HepG2 (cell line): ENCODE results near the gene COMP. TPM values are rescaled to one million over a fixed set of nuclear protein-coding genes. Genes with fewer than 3 reads are reported as not detected.

Experiments
- ATAC-seq: fragments of 200-7000 bp; cut with Tn5 transposase; 3 replicates; pipeline ENCODE4 v1.9.1; 2020; ENCODE audit warnings: mild to moderate bottlenecking, moderate library complexity
- BruUV-seq: library from RNA; stranded (reverse); fragments of 400-500 nt; replicated peaks from 2 replicates; lab custom pipeline; 2021; lab: Mats Ljungman, UMichigan
- CTCF ChIA-PET: fragments of 300-600 bp; formaldehyde crosslinking; extraction: SDS; loops from one replicate; lab custom pipeline; 2021; ENCODE audit warnings: low total read pairs, inconsistent platforms, low intra/inter-chr PET ratio; lab: Yijun Ruan, JAX
- POLR2A ChIA-PET: fragments of 350-600 bp; sonication (Branson Sonifier 250); formaldehyde crosslinking; loops from one replicate; lab custom pipeline; 2020; ENCODE audit warnings: antibody characterized with exemption, inconsistent platforms; lab: Yijun Ruan, JAX
- DNase-seq: peaks from one replicate; pipeline ENCODE4 v3.0.0-alpha.2; 2015; ENCODE audit warnings: low spot score
- FAIRE-seq: peaks from 3 replicates; lab custom pipeline; 2011; peaks lifted over from hg19 to GRCh38; lab: Jason Lieb, UNC
- H2AFZ ChIP-seq: one replicate; pipeline ENCODE4 v1.6.1; 2011; ENCODE audit warnings: low read length, inconsistent platforms
- H3K27ac ChIP-seq: fragments of 300-600 bp; 3 replicates; pipeline ENCODE4 v1.8.0; 2011; ENCODE audit warnings: mixed run types, mild to moderate bottlenecking, mixed read lengths, low read length, inconsistent platforms; ENCODE audit not compliant: insufficient read depth; ENCODE audit errors: extremely low read length
- H3K27me3 ChIP-seq, 2 experiments: fragments of 200-600 bp in 1 of 2; 2 replicates in 1 of 2; 3 replicates in 1 of 2; pipeline versions ENCODE4 v1.6.0 to v1.8.0; 2011; ENCODE audit warnings: low read length in 2 of 2, mild to moderate bottlenecking in 2 of 2, moderate library complexity in 2 of 2, inconsistent platforms in 1 of 2; ENCODE audit not compliant: insufficient read depth in 2 of 2, control insufficient read depth in 1 of 2
- H3K36me3 ChIP-seq, 2 experiments: fragments of 200-600 bp in 1 of 2; replicated peaks in 1 of 2; 2 replicates in 1 of 2; 3 replicates in 1 of 2; pipeline versions ENCODE4 v1.5.1 to v1.8.0; 2011; ENCODE audit warnings: low read length in 2 of 2, inconsistent platforms in 1 of 2; ENCODE audit not compliant: insufficient read depth in 2 of 2, control insufficient read depth in 1 of 2
- H3K4me1 ChIP-seq: 2 replicates; pipeline ENCODE4 v1.5.1; 2012; ENCODE audit warnings: low read length, inconsistent platforms; ENCODE audit not compliant: insufficient read depth
- H3K4me2 ChIP-seq: 2 replicates; pipeline ENCODE4 v1.6.0; 2011; ENCODE audit warnings: low read depth, low read length, inconsistent platforms
- H3K4me3 ChIP-seq, 3 experiments: fragments of 200-600 bp in 1 of 3; sonication (generic), shearing (Covaris generic) in 1 of 3; replicated peaks in 1 of 3; 2 replicates each; pipeline ENCODE4 v1.5.1; 2011 to 2016; ENCODE audit warnings: low read length in 3 of 3, inconsistent platforms in 2 of 3, low read depth in 2 of 3, mild to moderate bottlenecking in 2 of 3, control low read depth in 1 of 3, mixed read lengths in 1 of 3; ENCODE audit not compliant: insufficient read depth in 1 of 3
- H3K79me2 ChIP-seq: one replicate; pipeline ENCODE4 v1.6.1; 2011; ENCODE audit warnings: low read length, inconsistent platforms; ENCODE audit not compliant: insufficient read depth
- H3K9ac ChIP-seq: 2 replicates; pipeline ENCODE4 v1.6.0; 2011; ENCODE audit warnings: mild to moderate bottlenecking, low read depth, low read length, inconsistent platforms; ENCODE audit not compliant: insufficient read depth
- H3K9me3 ChIP-seq: 2 replicates; pipeline ENCODE4 v1.5.1; 2012; ENCODE audit warnings: mild to moderate bottlenecking, low read length
- H4K20me1 ChIP-seq: 2 replicates; pipeline ENCODE4 v1.6.0; 2011; ENCODE audit warnings: inconsistent platforms, mild to moderate bottlenecking, low read length, moderate library complexity; ENCODE audit not compliant: insufficient read depth
- ARNT2 ChIP-seq: sonication (generic); formaldehyde crosslinking; IDR thresholded peaks from 2 replicates; pipeline ENCODE4 v1.8.0; 2022; ENCODE audit warnings: mild to moderate bottlenecking, low read depth, missing genetic modification reagents, moderate library complexity
- CENPT ChIP-seq: sonication (generic); formaldehyde crosslinking; IDR thresholded peaks from 2 replicates; pipeline ENCODE4 v1.8.0; 2022; ENCODE audit warnings: low read depth, mild to moderate bottlenecking, moderate library complexity, missing genetic modification reagents
- FOSL1 ChIP-seq: sonication (generic); formaldehyde crosslinking; IDR thresholded peaks from 2 replicates; pipeline ENCODE4 v1.9.0; 2021; ENCODE audit warnings: missing genetic modification reagents, borderline replicate concordance
- FOXJ3 ChIP-seq: sonication (generic); formaldehyde crosslinking; IDR thresholded peaks from 2 replicates; pipeline ENCODE4 v1.4.0; 2020; ENCODE audit warnings: missing genetic modification reagents, mild to moderate bottlenecking, borderline replicate concordance
- FOXM1 ChIP-seq: sonication (generic); formaldehyde crosslinking; IDR thresholded peaks from 2 replicates; pipeline ENCODE4 v1.5.0; 2020; ENCODE audit warnings: missing genetic modification reagents
- PCBP1 ChIP-seq: fragments of 200-400 bp; formaldehyde crosslinking; IDR thresholded peaks from 2 replicates; pipeline ENCODE4 v1.6.1; 2017; ENCODE audit warnings: mild to moderate bottlenecking, low read depth, low read length, borderline replicate concordance
- PITX1 ChIP-seq: sonication (generic); formaldehyde crosslinking; IDR thresholded peaks from 2 replicates; pipeline ENCODE4 v1.5.1; 2020; ENCODE audit warnings: mild to moderate bottlenecking, missing genetic modification reagents
- SMC3 ChIP-seq: IDR thresholded peaks from 2 replicates; pipeline ENCODE4 v1.6.1; 2011; ENCODE audit warnings: low read length, improper control_type of control experiment
- ZBTB34 ChIP-seq: sonication (generic); formaldehyde crosslinking; IDR thresholded peaks from 2 replicates; pipeline ENCODE4 v1.8.0; 2022; ENCODE audit warnings: mild to moderate bottlenecking, missing genetic modification reagents
- ZFX ChIP-seq: sonication (generic); formaldehyde crosslinking; IDR thresholded peaks from 2 replicates; pipeline ENCODE4 v1.4.0; 2020; ENCODE audit warnings: mild to moderate bottlenecking, low read depth, missing genetic modification reagents, moderate library complexity
- ZMYM4 ChIP-seq: sonication (generic); formaldehyde crosslinking; IDR thresholded peaks from 2 replicates; pipeline ENCODE4 v1.8.1; 2023; ENCODE audit warnings: mild to moderate bottlenecking, missing genetic modification reagents
- ZNF10 ChIP-seq: sonication (generic); formaldehyde crosslinking; IDR thresholded peaks from 2 replicates; pipeline ENCODE4 v1.4.0; 2020; ENCODE audit warnings: mild to moderate bottlenecking, low read depth, missing genetic modification reagents, borderline replicate concordance
- ZNF124 ChIP-seq: sonication (generic); formaldehyde crosslinking; IDR thresholded peaks from 2 replicates; pipeline ENCODE4 v1.4.0; 2020; ENCODE audit warnings: missing genetic modification reagents
- ZNF275 ChIP-seq: sonication (generic); formaldehyde crosslinking; IDR thresholded peaks from 2 replicates; pipeline ENCODE4 v1.8.0; 2022; ENCODE audit warnings: missing genetic modification reagents, mild to moderate bottlenecking, inconsistent platforms, borderline replicate concordance
- WGBS: methylation state at CpG from one replicate; pipeline ENCODE4 v1.1.6; 2017; ENCODE audit warnings: low lambda C conversion rate; 5-methylcytosine and 5-hydroxymethylcytosine counted together
- in situ Hi-C: cut with HindIII; loops from 2 replicates; pipeline ENCODE4 v1.10.0; 2017; ENCODE audit warnings: low pct_unique_long_range_greater_than_20kb; ENCODE audit not compliant: extremely low pct_ligation_motif_present
- intact Hi-C: fragments of 100-400 bp; cut with micrococcal nuclease; formaldehyde crosslinking; loops from one replicate; pipeline ENCODE4 v1.10.0; 2022; ENCODE audit not compliant: unreplicated experiment
- polyA plus RNA-seq, 8 experiments: library from polyadenylated mRNA; depleted of rRNA in 3 of 8; stranded (reverse) in 7 of 8; unstranded in 1 of 8; fragments of >200 nt; fragmentation: Illumina TruSeq in 4 of 8; extraction: Trizol in 4 of 8; gene quantifications; 2 replicates each; pipeline versions ENCODE4 v1.2.1 to v1.2.3, GENCODE V29; 2011 to 2016; ENCODE audit warnings: low read depth in 4 of 8, missing spikeins in 1 of 8, mixed read lengths in 1 of 8; ENCODE audit not compliant: insufficient read depth in 1 of 8
- total RNA-seq, 5 experiments: library from RNA; depleted of rRNA; stranded (reverse); fragments of >200 nt; fragmentation: Illumina TruSeq; extraction: Trizol; gene quantifications; 2 replicates each; pipeline ENCODE4 v1.2.3, GENCODE V29; 2016; ENCODE audit warnings: low read depth in 1 of 5
- TF ChIP-seq, protein P1 (sequence below): sonication (generic); formaldehyde crosslinking; IDR thresholded peaks from 2 replicates; pipeline ENCODE4 v1.5.1; 2020; ENCODE audit warnings: mild to moderate bottlenecking, missing genetic modification reagents, moderate library complexity
- TF ChIP-seq, protein P2 (sequence below): sonication (generic); formaldehyde crosslinking; IDR thresholded peaks from 2 replicates; pipeline ENCODE4 v1.4.0; 2020; ENCODE audit warnings: missing genetic modification reagents

COMP gene
- total and polyA plus RNA-seq, 2 of the 13 experiments (the other 11 are each of a cell fraction or from before 2014, with no cell fraction given), result 0.04 to 0.13 TPM

- TF ChIP-seq, protein P1, sequence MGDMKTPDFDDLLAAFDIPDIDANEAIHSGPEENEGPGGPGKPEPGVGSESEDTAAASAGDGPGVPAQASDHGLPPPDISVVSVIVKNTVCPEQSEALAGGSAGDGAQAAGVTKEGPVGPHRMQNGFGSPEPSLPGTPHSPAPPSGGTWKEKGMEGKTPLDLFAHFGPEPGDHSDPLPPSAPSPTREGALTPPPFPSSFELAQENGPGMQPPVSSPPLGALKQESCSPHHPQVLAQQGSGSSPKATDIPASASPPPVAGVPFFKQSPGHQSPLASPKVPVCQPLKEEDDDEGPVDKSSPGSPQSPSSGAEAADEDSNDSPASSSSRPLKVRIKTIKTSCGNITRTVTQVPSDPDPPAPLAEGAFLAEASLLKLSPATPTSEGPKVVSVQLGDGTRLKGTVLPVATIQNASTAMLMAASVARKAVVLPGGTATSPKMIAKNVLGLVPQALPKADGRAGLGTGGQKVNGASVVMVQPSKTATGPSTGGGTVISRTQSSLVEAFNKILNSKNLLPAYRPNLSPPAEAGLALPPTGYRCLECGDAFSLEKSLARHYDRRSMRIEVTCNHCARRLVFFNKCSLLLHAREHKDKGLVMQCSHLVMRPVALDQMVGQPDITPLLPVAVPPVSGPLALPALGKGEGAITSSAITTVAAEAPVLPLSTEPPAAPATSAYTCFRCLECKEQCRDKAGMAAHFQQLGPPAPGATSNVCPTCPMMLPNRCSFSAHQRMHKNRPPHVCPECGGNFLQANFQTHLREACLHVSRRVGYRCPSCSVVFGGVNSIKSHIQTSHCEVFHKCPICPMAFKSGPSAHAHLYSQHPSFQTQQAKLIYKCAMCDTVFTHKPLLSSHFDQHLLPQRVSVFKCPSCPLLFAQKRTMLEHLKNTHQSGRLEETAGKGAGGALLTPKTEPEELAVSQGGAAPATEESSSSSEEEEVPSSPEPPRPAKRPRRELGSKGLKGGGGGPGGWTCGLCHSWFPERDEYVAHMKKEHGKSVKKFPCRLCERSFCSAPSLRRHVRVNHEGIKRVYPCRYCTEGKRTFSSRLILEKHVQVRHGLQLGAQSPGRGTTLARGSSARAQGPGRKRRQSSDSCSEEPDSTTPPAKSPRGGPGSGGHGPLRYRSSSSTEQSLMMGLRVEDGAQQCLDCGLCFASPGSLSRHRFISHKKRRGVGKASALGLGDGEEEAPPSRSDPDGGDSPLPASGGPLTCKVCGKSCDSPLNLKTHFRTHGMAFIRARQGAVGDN (CRISPR knock-in tag), result 0 out of 2 replicates have a peak, but pooled peaks have one; percentile 7
- TF ChIP-seq ZFX, result 0 out of 2 replicates have a peak, but pooled peaks have one; percentile 17
Measured at GRCh38 chr19:18780631-18781030, 10.5 kb downstream of the COMP start (continued).

GRCh38 chr19:18780081-18780480 is 11.0 kb downstream of the COMP start:
- in situ Hi-C loops (no loop called here), intact Hi-C loops (no loop called here)
- no peaks in the 10 kb centered on the region for H3K9me3 ChIP-seq
- no peak overlapping the region for H3K4me3 ChIP-seq
- H2AFZ ChIP-seq, result no peak overlapping the region
- H3K36me3 ChIP-seq, result no peaks in the 10 kb centered on the region
- CTCF ChIA-PET, result interaction anchor here (1.7 kb wide), 1 partner anchor 67 kb away, joined by 5 read pairs; no protein-coding TSS in a partner anchor
- POLR2A ChIA-PET, result interaction anchor here (1.3 kb wide), 1 partner anchor 67 kb away, joined by 4 read pairs; no protein-coding TSS in a partner anchor
- no TSS peak for BruUV-seq
- H4K20me1 ChIP-seq, result no peaks in the 10 kb centered on the region
- no peak overlapping the region for H3K4me2 ChIP-seq
- H3K79me2 ChIP-seq, result no peaks in the 10 kb centered on the region
- no peak for ATAC-seq
- H3K4me1 ChIP-seq, result peaks cover 39% of the 10 kb centered on the region
- 54% methylated on average over 6 of the region's 17 CpGs for WGBS
- FAIRE-seq, result no peak
- no peak overlapping the region for H3K27ac ChIP-seq
- H3K27me3 ChIP-seq, result peaks cover 6 to 8% of the 10 kb centered on the region in 2 experiments; a peak in 3 of 5 replicates
- H3K9ac ChIP-seq, result no peak overlapping the region
- DNase-seq, result no peak
- TF ChIP-seq ZNF124 (CRISPR knock-in tag), result no peak
- TF ChIP-seq ZBTB34, result no peak
- no peak for TF ChIP-seq CENPT (CRISPR knock-in tag)
- TF ChIP-seq PCBP1, result no peak
- TF ChIP-seq ZNF275 (CRISPR knock-in tag), result no peak
- TF ChIP-seq, protein P2, sequence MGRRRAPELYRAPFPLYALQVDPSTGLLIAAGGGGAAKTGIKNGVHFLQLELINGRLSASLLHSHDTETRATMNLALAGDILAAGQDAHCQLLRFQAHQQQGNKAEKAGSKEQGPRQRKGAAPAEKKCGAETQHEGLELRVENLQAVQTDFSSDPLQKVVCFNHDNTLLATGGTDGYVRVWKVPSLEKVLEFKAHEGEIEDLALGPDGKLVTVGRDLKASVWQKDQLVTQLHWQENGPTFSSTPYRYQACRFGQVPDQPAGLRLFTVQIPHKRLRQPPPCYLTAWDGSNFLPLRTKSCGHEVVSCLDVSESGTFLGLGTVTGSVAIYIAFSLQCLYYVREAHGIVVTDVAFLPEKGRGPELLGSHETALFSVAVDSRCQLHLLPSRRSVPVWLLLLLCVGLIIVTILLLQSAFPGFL (CRISPR knock-in tag), result no peak
- TF ChIP-seq SMC3, result no peak
- no peak for TF ChIP-seq FOXM1 (CRISPR knock-in tag)
- TF ChIP-seq FOXJ3 (CRISPR knock-in tag), result no peak
- no peak for TF ChIP-seq PITX1 (CRISPR knock-in tag)
- no peak for TF ChIP-seq ARNT2 (CRISPR knock-in tag)
- no peak for TF ChIP-seq ZNF10 (CRISPR knock-in tag)
- no peak for TF ChIP-seq ZMYM4 (CRISPR knock-in tag)
- no peak for TF ChIP-seq FOSL1 (CRISPR knock-in tag)
